Measurements from ENCODE around the gene RHBDL1.

DNA sequence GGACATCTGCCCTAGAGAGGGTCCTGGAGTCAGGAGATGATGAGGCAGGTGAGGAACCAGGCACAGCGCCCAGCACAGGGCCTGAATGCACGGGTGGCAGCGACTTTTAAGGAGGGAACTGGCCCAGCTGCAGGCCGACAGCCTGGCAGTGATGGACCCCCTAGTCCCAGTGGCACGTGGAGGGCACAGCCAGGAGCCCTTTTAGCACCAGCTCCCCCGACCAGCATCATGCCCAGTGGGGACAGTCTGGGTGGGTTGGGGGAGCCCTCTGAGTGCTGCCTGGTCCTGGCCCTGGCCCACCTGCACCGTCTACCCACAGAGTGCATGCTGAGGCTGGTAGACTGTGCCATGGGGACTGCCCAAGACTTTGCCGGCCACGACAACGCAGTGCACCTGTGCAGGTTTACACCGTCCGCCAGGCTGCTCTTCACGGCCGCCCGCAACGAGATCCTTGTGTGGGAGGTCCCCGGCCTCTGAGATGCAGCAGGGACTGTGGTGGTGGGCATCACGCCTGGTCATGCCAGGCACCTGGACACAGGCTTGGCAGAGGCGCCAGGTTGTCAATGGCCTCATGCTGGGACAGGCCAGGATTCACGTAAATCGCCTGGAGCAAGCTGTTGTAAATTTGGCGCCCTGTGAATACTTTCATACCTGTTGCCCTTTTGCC, 8.2 kb upstream of the RHBDL1 start:
- TF ChIP-seq EZH2phosphoT487 (conservative IDR thresholded peaks at IDR 0.05; ENCODE audit: low read length): no peak
- TF ChIP-seq, protein P1, sequence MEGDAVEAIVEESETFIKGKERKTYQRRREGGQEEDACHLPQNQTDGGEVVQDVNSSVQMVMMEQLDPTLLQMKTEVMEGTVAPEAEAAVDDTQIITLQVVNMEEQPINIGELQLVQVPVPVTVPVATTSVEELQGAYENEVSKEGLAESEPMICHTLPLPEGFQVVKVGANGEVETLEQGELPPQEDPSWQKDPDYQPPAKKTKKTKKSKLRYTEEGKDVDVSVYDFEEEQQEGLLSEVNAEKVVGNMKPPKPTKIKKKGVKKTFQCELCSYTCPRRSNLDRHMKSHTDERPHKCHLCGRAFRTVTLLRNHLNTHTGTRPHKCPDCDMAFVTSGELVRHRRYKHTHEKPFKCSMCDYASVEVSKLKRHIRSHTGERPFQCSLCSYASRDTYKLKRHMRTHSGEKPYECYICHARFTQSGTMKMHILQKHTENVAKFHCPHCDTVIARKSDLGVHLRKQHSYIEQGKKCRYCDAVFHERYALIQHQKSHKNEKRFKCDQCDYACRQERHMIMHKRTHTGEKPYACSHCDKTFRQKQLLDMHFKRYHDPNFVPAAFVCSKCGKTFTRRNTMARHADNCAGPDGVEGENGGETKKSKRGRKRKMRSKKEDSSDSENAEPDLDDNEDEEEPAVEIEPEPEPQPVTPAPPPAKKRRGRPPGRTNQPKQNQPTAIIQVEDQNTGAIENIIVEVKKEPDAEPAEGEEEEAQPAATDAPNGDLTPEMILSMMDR (IDR thresholded peaks at IDR 0.05; ENCODE audit: insufficient read depth, low read length, poor library complexity, severe bottlenecking): no peak

Data from SU-DHL-6 (cell line).